Measurements from ENCODE around the gene SIPA1L3. TPM values are rescaled to one million over a fixed set of nuclear protein-coding genes. Genes with fewer than 3 reads are reported as not detected.

The SIPA1L3 gene
- total RNA-seq, 1 experiment from 2014 or later = 66.3 TPM

DNA sequence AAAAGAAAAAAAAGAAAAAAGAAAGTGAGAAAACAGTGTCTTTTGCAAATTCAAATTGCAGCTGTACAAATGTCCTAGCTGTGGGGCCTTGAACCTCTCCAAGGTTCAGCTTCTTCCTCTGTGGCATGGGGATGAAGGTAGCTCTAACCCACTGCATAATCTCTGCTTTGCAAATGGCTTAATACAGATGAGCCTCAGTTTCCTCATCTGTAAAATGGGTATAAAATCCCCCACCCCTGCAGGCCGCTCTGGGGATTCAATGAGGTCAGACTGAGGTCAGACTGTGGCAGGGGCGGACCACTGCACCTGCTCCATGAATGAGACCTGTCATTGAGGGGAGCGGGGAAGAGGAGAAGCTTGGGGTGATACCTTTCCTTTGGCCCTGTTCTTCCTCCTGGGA lies 311.2 kb downstream of the SIPA1L3 start:
- Histone ChIP-seq H3K9me3 (ENCODE audit: control insufficient read depth, insufficient read depth, low read depth, low read length) (no peaks in the 10 kb centered on the region), H3K4me1 (ENCODE audit: control insufficient read depth, insufficient read depth, low read length) (no peaks in the 10 kb centered on the region), H3K27ac (ENCODE audit: low read length) (no peak overlapping the region), H3K36me3 (ENCODE audit: control insufficient read depth, insufficient read depth, low read length) (no peaks in the 10 kb centered on the region), H3K27me3 (ENCODE audit: control insufficient read depth, insufficient read depth, low read length) (no peaks in the 10 kb centered on the region), H3K4me3 (ENCODE audit: low read depth in 2 of 2, low read length in 2 of 2) (no peak overlapping the region)
- in situ Hi-C loops (cut with HindIII; ENCODE audit: low pct_unique_long_range_greater_than_20kb, low sequenced_read_pairs) (no loop called here), intact Hi-C loops (cut with micrococcal nuclease; ENCODE audit: unreplicated experiment) (no loop called here)
- POLR2A ChIA-PET = no interaction called here
- no peak for DNase-seq (ENCODE audit: low read depth, low spot score)
- TF ChIP-seq SIN3A (IDR thresholded peaks at IDR 0.05; ENCODE audit: borderline replicate concordance, insufficient read depth, low read depth, low read length) = no peak
- TF ChIP-seq TCF7L2 (IDR thresholded peaks at IDR 0.05; ENCODE audit: low read depth, low read length) = no peak
- BruUV-seq (replicated peaks) = no TSS peak
- CTCF ChIA-PET = no interaction called here
- ATAC-seq = no peak

DNA sequence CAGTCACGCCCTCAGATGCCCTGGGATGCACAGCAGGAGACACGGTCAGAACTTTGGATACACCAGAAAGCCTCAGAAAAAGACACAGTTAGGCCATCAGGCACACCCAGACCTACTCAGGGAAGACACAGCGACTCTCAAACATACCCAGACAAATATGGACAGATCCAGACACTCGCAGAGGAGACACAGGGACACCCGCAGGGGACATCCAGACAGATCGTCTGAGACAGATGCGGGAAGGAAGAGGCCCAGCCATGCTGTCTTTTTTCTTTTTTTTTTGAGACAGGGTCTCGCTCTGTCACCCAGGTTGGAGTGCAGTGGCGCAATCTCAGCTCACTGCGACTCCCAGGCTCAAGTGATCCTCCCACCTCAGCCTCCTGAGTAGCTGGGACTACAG lies 312.2 kb downstream of the SIPA1L3 start:
- TF ChIP-seq, protein P1, sequence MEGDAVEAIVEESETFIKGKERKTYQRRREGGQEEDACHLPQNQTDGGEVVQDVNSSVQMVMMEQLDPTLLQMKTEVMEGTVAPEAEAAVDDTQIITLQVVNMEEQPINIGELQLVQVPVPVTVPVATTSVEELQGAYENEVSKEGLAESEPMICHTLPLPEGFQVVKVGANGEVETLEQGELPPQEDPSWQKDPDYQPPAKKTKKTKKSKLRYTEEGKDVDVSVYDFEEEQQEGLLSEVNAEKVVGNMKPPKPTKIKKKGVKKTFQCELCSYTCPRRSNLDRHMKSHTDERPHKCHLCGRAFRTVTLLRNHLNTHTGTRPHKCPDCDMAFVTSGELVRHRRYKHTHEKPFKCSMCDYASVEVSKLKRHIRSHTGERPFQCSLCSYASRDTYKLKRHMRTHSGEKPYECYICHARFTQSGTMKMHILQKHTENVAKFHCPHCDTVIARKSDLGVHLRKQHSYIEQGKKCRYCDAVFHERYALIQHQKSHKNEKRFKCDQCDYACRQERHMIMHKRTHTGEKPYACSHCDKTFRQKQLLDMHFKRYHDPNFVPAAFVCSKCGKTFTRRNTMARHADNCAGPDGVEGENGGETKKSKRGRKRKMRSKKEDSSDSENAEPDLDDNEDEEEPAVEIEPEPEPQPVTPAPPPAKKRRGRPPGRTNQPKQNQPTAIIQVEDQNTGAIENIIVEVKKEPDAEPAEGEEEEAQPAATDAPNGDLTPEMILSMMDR (IDR thresholded peaks at IDR 0.05) = no peak
- TF ChIP-seq SIN3A (IDR thresholded peaks at IDR 0.05; ENCODE audit: borderline replicate concordance, insufficient read depth, low read depth, low read length) (no peak), REST (IDR thresholded peaks at IDR 0.05; ENCODE audit: insufficient read depth in 1 of 2, low read depth in 2 of 2, low read length in 1 of 2) (no peak), POLR2AphosphoS5 (IDR thresholded peaks at IDR 0.05; ENCODE audit: low read depth, low read length) (no peak), TCF7L2 (IDR thresholded peaks at IDR 0.05; ENCODE audit: low read depth, low read length) (no peak)
- intact Hi-C loops (cut with micrococcal nuclease; ENCODE audit: unreplicated experiment) (no loop called here), in situ Hi-C loops (cut with HindIII; ENCODE audit: low pct_unique_long_range_greater_than_20kb, low sequenced_read_pairs) (no loop called here)
- BruUV-seq (replicated peaks) = no TSS peak
- Histone ChIP-seq H3K27ac (ENCODE audit: low read length) (no peak overlapping the region), H3K36me3 (ENCODE audit: control insufficient read depth, insufficient read depth, low read length) (no peaks in the 10 kb centered on the region), H3K4me1 (ENCODE audit: control insufficient read depth, insufficient read depth, low read length) (no peaks in the 10 kb centered on the region), H3K9me3 (ENCODE audit: control insufficient read depth, insufficient read depth, low read depth, low read length) (no peaks in the 10 kb centered on the region), H3K27me3 (ENCODE audit: control insufficient read depth, insufficient read depth, low read length) (no peaks in the 10 kb centered on the region), H3K4me3 (ENCODE audit: low read depth in 2 of 2, low read length in 2 of 2) (no peak overlapping the region)
- ChIA-PET POLR2A (interaction anchor here (0.7 kb wide), 1 partner anchor 77 kb away, joined by 4 read pairs; no protein-coding TSS in a partner anchor), CTCF (no interaction called here)
- ATAC-seq (no peak), DNase-seq (ENCODE audit: low read depth, low spot score) (no peak)

GRCh38 chr19:38221421-38221820 lies 314.4 kb downstream of the SIPA1L3 start:
- no TSS peak for BruUV-seq (replicated peaks)
- H3K4me3 ChIP-seq (ENCODE audit: low read depth in 2 of 2, low read length in 2 of 2) = no peak overlapping the region
- no peaks in the 10 kb centered on the region for H3K9me3 ChIP-seq (ENCODE audit: control insufficient read depth, insufficient read depth, low read depth, low read length)
- ChIA-PET POLR2A (no interaction called here), CTCF (no interaction called here)
- DNase-seq (ENCODE audit: low read depth, low spot score) (no peak), ATAC-seq (no peak)
- no peaks in the 10 kb centered on the region for H3K27me3 ChIP-seq (ENCODE audit: control insufficient read depth, insufficient read depth, low read length)
- intact Hi-C loops (cut with micrococcal nuclease; ENCODE audit: unreplicated experiment) = loop anchor here (10.0 kb wide), 1 partner anchor 317 kb away; the partner anchor contains the start of genes SIPA1L3 and WDR87
- H3K4me1 ChIP-seq (ENCODE audit: control insufficient read depth, insufficient read depth, low read length) = peaks cover 3% of the 10 kb centered on the region; the same call in 1 of the 2 replicates
- no peak for TF ChIP-seq REST (IDR thresholded peaks at IDR 0.05; ENCODE audit: insufficient read depth in 1 of 2, low read depth in 2 of 2, low read length in 1 of 2)
- no peak overlapping the region for H3K27ac ChIP-seq (ENCODE audit: low read length)
- in situ Hi-C loops (cut with HindIII; ENCODE audit: low pct_unique_long_range_greater_than_20kb, low sequenced_read_pairs) = no loop called here
- H3K36me3 ChIP-seq (ENCODE audit: control insufficient read depth, insufficient read depth, low read length) = no peaks in the 10 kb centered on the region

Data from Panc1 (cell line).